WTC11 (cell line): ENCODE measurements around the gene CDKL5. TPM values are rescaled to one million over a fixed set of nuclear protein-coding genes. Genes with fewer than 3 reads are reported as not detected.

Experiments used
- ATAC-seq: fragments of 200-7000 bp; cut with Tn5 transposase; 2 replicates; pipeline ENCODE4 v1.10.0; 2021; ENCODE audit warnings: mild to moderate bottlenecking, moderate library complexity
- CTCF ChIA-PET: fragments of 300-600 bp; sonication (Branson Sonifier 250); formaldehyde crosslinking; loops from one replicate; lab custom pipeline; 2021; ENCODE audit warnings: antibody characterized with exemption; lab: Charles Lee
- POLR2A ChIA-PET: fragments of 350-600 bp; sonication (Branson Sonifier 250); formaldehyde crosslinking; loops from one replicate; lab custom pipeline; 2021; ENCODE audit warnings: antibody characterized with exemption; lab: Charles Lee
- DNase-seq: peaks from one replicate; pipeline ENCODE4 v3.0.0; 2021; ENCODE audit warnings: low spot score
- H3K27ac Mint-ChIP-seq: 2 replicates; pipeline ENCODE4 v1.8.0; 2021; ENCODE audit warnings: mixed read lengths
- H3K27me3 Mint-ChIP-seq: 2 replicates; pipeline ENCODE4 v1.8.0; 2021; ENCODE audit warnings: low read depth, mild to moderate bottlenecking, moderate library complexity, mixed read lengths
- H3K36me3 Mint-ChIP-seq: 2 replicates; pipeline ENCODE4 v1.8.0; 2021; ENCODE audit warnings: mixed read lengths
- H3K4me1 Mint-ChIP-seq: 2 replicates; pipeline ENCODE4 v1.8.0; 2022; ENCODE audit warnings: mixed read lengths
- H3K4me3 Mint-ChIP-seq: 2 replicates; pipeline ENCODE4 v1.8.0; 2021; ENCODE audit warnings: mild to moderate bottlenecking, moderate library complexity, mixed read lengths
- H3K9me3 Mint-ChIP-seq: 2 replicates; pipeline ENCODE4 v1.8.0; 2021; ENCODE audit warnings: mixed read lengths
- ARID4B ChIP-seq: sonication (generic); formaldehyde crosslinking; IDR thresholded peaks from 2 replicates; pipeline ENCODE4 v1.8.0; 2023; ENCODE audit warnings: missing genetic modification reagents, mild to moderate bottlenecking, borderline replicate concordance
- ATF6 ChIP-seq: sonication (generic); formaldehyde crosslinking; IDR thresholded peaks from 2 replicates; pipeline ENCODE4 v1.8.1; 2023; ENCODE audit warnings: mild to moderate bottlenecking, missing genetic modification reagents
- CREM ChIP-seq: sonication (generic); formaldehyde crosslinking; IDR thresholded peaks from 2 replicates; pipeline ENCODE4 v1.8.1; 2022; ENCODE audit warnings: mild to moderate bottlenecking, missing genetic modification reagents, moderate library complexity
- E2F1 ChIP-seq: sonication (generic); formaldehyde crosslinking; IDR thresholded peaks from 2 replicates; pipeline ENCODE4 v1.8.0; 2022; ENCODE audit warnings: mild to moderate bottlenecking, missing genetic modification reagents
- EMX1 ChIP-seq: fragments of 250-450 bp; sonication (Bioruptor Pico); IDR thresholded peaks from 2 replicates; pipeline ENCODE4 v1.8.0; 2021; ENCODE audit warnings: mild to moderate bottlenecking
- ETV6 ChIP-seq: sonication (generic); formaldehyde crosslinking; IDR thresholded peaks from 2 replicates; pipeline ENCODE4 v1.8.1; 2022; ENCODE audit warnings: mild to moderate bottlenecking, missing genetic modification reagents
- FOXK1 ChIP-seq: sonication (generic); formaldehyde crosslinking; IDR thresholded peaks from 2 replicates; pipeline ENCODE4 v1.8.0; 2022; ENCODE audit warnings: mild to moderate bottlenecking, moderate library complexity, missing genetic modification reagents
- JAZF1 ChIP-seq: fragments of 250-450 bp; sonication (Bioruptor Pico); IDR thresholded peaks from 2 replicates; pipeline ENCODE4 v1.9.0; 2021; ENCODE audit warnings: moderate library complexity, mild to moderate bottlenecking, inconsistent platforms
- JUN ChIP-seq: sonication (generic); formaldehyde crosslinking; IDR thresholded peaks from 2 replicates; pipeline ENCODE4 v1.8.0; 2023; ENCODE audit warnings: mild to moderate bottlenecking, missing genetic modification reagents
- MLX ChIP-seq: sonication (generic); formaldehyde crosslinking; IDR thresholded peaks from 2 replicates; pipeline ENCODE4 v1.8.1; 2023; ENCODE audit warnings: mild to moderate bottlenecking, missing genetic modification reagents, moderate library complexity
- MXD4 ChIP-seq: fragments of 250-450 bp; sonication (Bioruptor Pico); IDR thresholded peaks from 2 replicates; pipeline ENCODE4 v1.8.0; 2021; ENCODE audit warnings: mild to moderate bottlenecking, moderate library complexity, borderline replicate concordance
- NFATC4 ChIP-seq: fragments of 250-450 bp; sonication (Bioruptor Pico); IDR thresholded peaks from 2 replicates; pipeline ENCODE4 v1.9.0; 2021; ENCODE audit warnings: mild to moderate bottlenecking
- NR2C2 ChIP-seq: sonication (generic); formaldehyde crosslinking; IDR thresholded peaks from 2 replicates; pipeline ENCODE4 v1.8.0; 2022; ENCODE audit warnings: mild to moderate bottlenecking, missing genetic modification reagents
- PRRX2 ChIP-seq: fragments of 250-450 bp; sonication (Bioruptor Pico); IDR thresholded peaks from 2 replicates; pipeline ENCODE4 v1.8.0; 2021; ENCODE audit warnings: mild to moderate bottlenecking
- RELA ChIP-seq: sonication (generic); formaldehyde crosslinking; IDR thresholded peaks from 2 replicates; pipeline ENCODE4 v1.8.1; 2022; ENCODE audit warnings: missing genetic modification reagents, mild to moderate bottlenecking, borderline replicate concordance
- TEAD1 ChIP-seq: sonication (generic); formaldehyde crosslinking; IDR thresholded peaks from 2 replicates; pipeline ENCODE4 v1.8.0; 2022; ENCODE audit warnings: mild to moderate bottlenecking, missing genetic modification reagents
- ZBTB21 ChIP-seq: sonication (generic); formaldehyde crosslinking; IDR thresholded peaks from 2 replicates; pipeline ENCODE4 v1.8.1; 2023; ENCODE audit warnings: mild to moderate bottlenecking, missing genetic modification reagents, borderline replicate concordance
- ZNF138 ChIP-seq: sonication (generic); formaldehyde crosslinking; conservative IDR thresholded peaks from 2 replicates; pipeline ENCODE4 v1.8.1; 2022; ENCODE audit warnings: mild to moderate bottlenecking, moderate library complexity, missing genetic modification reagents
- ZNF671 ChIP-seq: fragments of 250-450 bp; sonication (Bioruptor Pico); IDR thresholded peaks from 2 replicates; pipeline ENCODE4 v1.8.0; 2021; ENCODE audit warnings: mild to moderate bottlenecking
- total RNA-seq: library from RNA; stranded (reverse); gene quantifications from 3 replicates; pipeline ENCODE4 v1.2.3, GENCODE V29; 2021

CDKL5 gene
- total RNA-seq, 1 experiment from 2014 or later = 13.6 TPM

GRCh38 chrX:18573556-18573955 is 148.1 kb downstream of the CDKL5 start (continued):
- no peak for TF ChIP-seq ARID4B (CRISPR knock-in tag)

- Mint-ChIP-seq H3K36me3 (no peaks in the 10 kb centered on the region), H3K9me3 (no peaks in the 10 kb centered on the region), H3K27ac (no peak overlapping the region), H3K27me3 (no peaks in the 10 kb centered on the region), H3K4me1 (peaks cover 23% of the 10 kb centered on the region), H3K4me3 (no peak overlapping the region)
- TF ChIP-seq CREM (CRISPR knock-in tag) = no peak
- TF ChIP-seq NFATC4 = no peak
- no peak for TF ChIP-seq FOXK1 (CRISPR knock-in tag)
- TF ChIP-seq ATF6 (CRISPR knock-in tag) = no peak
- TF ChIP-seq ZBTB21 (CRISPR knock-in tag) = no peak
- TF ChIP-seq EMX1 (CRISPR knock-in tag) = no peak
- no peak for TF ChIP-seq ZNF138 (CRISPR knock-in tag)
- no peak for TF ChIP-seq JAZF1
- TF ChIP-seq PRRX2 (CRISPR knock-in tag) = no peak
- TF ChIP-seq E2F1 = no peak
- DNase-seq = no peak
- ATAC-seq = no peak
- CTCF ChIA-PET = no interaction called here
- POLR2A ChIA-PET = no interaction called here
These were observed 149.2 kb downstream of the CDKL5 start for GRCh38 chrX:18574591-18574990.

GRCh38 chrX:18575744-18576143 is 150.3 kb downstream of the CDKL5 start:
- no peak for TF ChIP-seq MXD4
- no peaks in the 10 kb centered on the region for H3K27me3 Mint-ChIP-seq
- no peak for DNase-seq
- H3K36me3 Mint-ChIP-seq = no peaks in the 10 kb centered on the region
- peaks cover 22% of the 10 kb centered on the region for H3K4me1 Mint-ChIP-seq
- ChIA-PET POLR2A (no interaction called here), CTCF (no interaction called here)
- H3K4me3 Mint-ChIP-seq = no peak overlapping the region
- H3K9me3 Mint-ChIP-seq = no peaks in the 10 kb centered on the region
- no peak for ATAC-seq
- no peak overlapping the region for H3K27ac Mint-ChIP-seq

GRCh38 chrX:18577400-18577799 is 152.0 kb downstream of the CDKL5 start:
- H3K27ac Mint-ChIP-seq = no peak overlapping the region
- no peak overlapping the region for H3K4me3 Mint-ChIP-seq
- H3K36me3 Mint-ChIP-seq = no peaks in the 10 kb centered on the region
- H3K4me1 Mint-ChIP-seq = peaks cover 12% of the 10 kb centered on the region
- no peaks in the 10 kb centered on the region for H3K27me3 Mint-ChIP-seq
- DNase-seq (no peak), ATAC-seq (no peak)
- CTCF ChIA-PET = no interaction called here
- POLR2A ChIA-PET = no interaction called here
- no peaks in the 10 kb centered on the region for H3K9me3 Mint-ChIP-seq
- no peak for TF ChIP-seq MLX (CRISPR knock-in tag)
- no peak for TF ChIP-seq NR2C2 (CRISPR knock-in tag)
- TF ChIP-seq ETV6 (CRISPR knock-in tag) = no peak
- TF ChIP-seq RELA (CRISPR knock-in tag) = no peak
- TF ChIP-seq ARID4B (CRISPR knock-in tag) = no peak
- no peak for TF ChIP-seq TEAD1 (CRISPR knock-in tag)
- TF ChIP-seq JUN (CRISPR knock-in tag) = no peak
- no peak for TF ChIP-seq ZNF671 (CRISPR knock-in tag)
